ENCODE measurements around the gene ZNF530. TPM values are rescaled to one million over a fixed set of nuclear protein-coding genes. Genes with fewer than 3 reads are reported as not detected.

The ZNF530 gene
- 1 to 10 TPM; 4.3 to 5.3 (median 5.1) TPM for polyA plus RNA-seq (ENCODE audit: insufficient read length in 4 of 4)

- peak; percentile 82 to 94 (median 92) for DNase-seq (ENCODE audit: low read depth in 4 of 4, low spot score in 3 of 4)
These were observed at the start of gene ZNF530 for GRCh38 chr19:57599761-57600383. ZNF530 (plus strand) TSS chr19:57599885; CDS start chr19:57604346, 4,461 bp downstream.

- no peak for DNase-seq (ENCODE audit: low read depth in 4 of 4, low spot score in 3 of 4)
These were observed 47.3 kb upstream of the ZNF530 start for GRCh38 chr19:57552432-57552831.

- no peak for DNase-seq (ENCODE audit: low read depth in 4 of 4, low spot score in 3 of 4)
These were observed 42.0 kb upstream of the ZNF530 start for GRCh38 chr19:57557659-57558058.

GRCh38 chr19:57558525-57558924 is 41.2 kb upstream of the ZNF530 start:
- no peak for DNase-seq (ENCODE audit: low read depth in 4 of 4, low spot score in 3 of 4)

- DNase-seq (ENCODE audit: low read depth in 4 of 4, low spot score in 3 of 4), result no peak
These were observed 40.7 kb upstream of the ZNF530 start for GRCh38 chr19:57559008-57559403.

GRCh38 chr19:57559404-57560025 is 40.2 kb upstream of the ZNF530 start, which contains the start of gene ZNF550:
ZNF550 (minus strand) TSS chr19:57559863; CDS start chr19:57559682, 181 bp downstream.
- DNase-seq (ENCODE audit: low read depth in 4 of 4, low spot score in 3 of 4), result peak; percentile 77 to 83 (median 80)

GRCh38 chr19:57560049-57560491 is 39.6 kb upstream of the ZNF530 start:
- DNase-seq (ENCODE audit: low read depth in 4 of 4, low spot score in 3 of 4), result no peak

- no peak for DNase-seq (ENCODE audit: low read depth in 4 of 4, low spot score in 3 of 4)
These were observed 36.1 kb upstream of the ZNF530 start for GRCh38 chr19:57563547-57563946.

- DNase-seq (ENCODE audit: low read depth in 4 of 4, low spot score in 3 of 4), result no peak
These were observed 33.1 kb upstream of the ZNF530 start for GRCh38 chr19:57566396-57567265.

GRCh38 chr19:57570707-57571106 is 29.0 kb upstream of the ZNF530 start:
- no peak for DNase-seq (ENCODE audit: low read depth in 4 of 4, low spot score in 3 of 4)

GRCh38 chr19:57572415-57572947 is 27.2 kb upstream of the ZNF530 start:
- no peak for DNase-seq (ENCODE audit: low read depth in 4 of 4, low spot score in 3 of 4)

GRCh38 chr19:57576661-57577060 is 23.0 kb upstream of the ZNF530 start:
- no peak for DNase-seq (ENCODE audit: low read depth in 4 of 4, low spot score in 3 of 4)

GRCh38 chr19:57578487-57579205 is 21.0 kb upstream of the ZNF530 start, which contains the start of gene ZNF416:
ZNF416 (minus strand) TSS chr19:57578911; CDS start chr19:57578704, 207 bp downstream.
- DNase-seq (ENCODE audit: low read depth in 4 of 4, low spot score in 3 of 4), result peak; percentile 96 to 99 (median 98)

- DNase-seq (ENCODE audit: low read depth in 4 of 4, low spot score in 3 of 4), result no peak
These were observed 16.6 kb upstream of the ZNF530 start for GRCh38 chr19:57583104-57583520.

GRCh38 chr19:57583521-57584416 is 15.9 kb upstream of the ZNF530 start, which contains the start of gene ZIK1:
ZIK1 (plus strand) TSS chr19:57584145; CDS start chr19:57584357, 212 bp downstream.
- DNase-seq (ENCODE audit: low read depth in 4 of 4, low spot score in 3 of 4), result peak; percentile 90 to 96 (median 93)

GRCh38 chr19:57587529-57587928 is 12.2 kb upstream of the ZNF530 start:
- DNase-seq (ENCODE audit: low read depth in 4 of 4, low spot score in 3 of 4), result no peak

- no peak for DNase-seq (ENCODE audit: low read depth in 4 of 4, low spot score in 3 of 4)
These were observed 316 bp upstream of the ZNF530 start for GRCh38 chr19:57599377-57599760.

- DNase-seq (ENCODE audit: low read depth in 4 of 4, low spot score in 3 of 4), result no peak
These were observed 7.2 kb downstream of the ZNF530 start for GRCh38 chr19:57606931-57607330.

GRCh38 chr19:57611113-57611512 is 11.4 kb downstream of the ZNF530 start:
- DNase-seq (ENCODE audit: low read depth in 4 of 4, low spot score in 3 of 4), result no peak

Data from right renal pelvis (tissue), 4 donors.